Stimulated activated CD8-positive, alpha-beta memory T cell treated with anti-CD3 and anti-CD28 coated beads, Interleukin-15, amount 100 ng/mL, for 48 hours (primary cell): ENCODE results near the gene LINC00305.

ENCODE experiments used
- DNase-seq, 2 donors: peaks; one replicate each; pipeline ENCODE4 v3.0.0-alpha.2; 2020; ENCODE audit warnings: low read depth in 2 of 2

LINC00305 gene

GRCh38 chr18:64115881-64116280 is 33.0 kb downstream of the LINC00305 start:
- DNase-seq = no peak

GRCh38 chr18:64111950-64112349 is 36.9 kb downstream of the LINC00305 start:
- no peak for DNase-seq

GRCh38 chr18:64110692-64111480 is 38.0 kb downstream of the LINC00305 start:
- DNase-seq = no peak

- DNase-seq = no peak
Measured at GRCh38 chr18:64103986-64104385, 44.9 kb downstream of the LINC00305 start.

- DNase-seq = no peak
Measured at GRCh38 chr18:64100116-64100922, 48.6 kb downstream of the LINC00305 start.

GRCh38 chr18:64099244-64099643 is 49.6 kb downstream of the LINC00305 start:
- no peak for DNase-seq

GRCh38 chr18:64097497-64097896 is 51.4 kb downstream of the LINC00305 start:
- no peak for DNase-seq

GRCh38 chr18:64095056-64095455 is 53.8 kb downstream of the LINC00305 start:
- DNase-seq = no peak

- DNase-seq = no peak
Measured at GRCh38 chr18:64094210-64094609, 54.7 kb downstream of the LINC00305 start.

GRCh38 chr18:64091526-64091925 is 57.4 kb downstream of the LINC00305 start:
- no peak for DNase-seq

- DNase-seq = no peak
Measured at GRCh38 chr18:64090876-64091275, 58.0 kb downstream of the LINC00305 start.

- no peak for DNase-seq
Measured at GRCh38 chr18:64083916-64084315, 65.0 kb downstream of the LINC00305 start.

GRCh38 chr18:64082513-64082912 is 66.4 kb downstream of the LINC00305 start:
- DNase-seq = no peak

- no peak for DNase-seq
Measured at GRCh38 chr18:64082054-64082453, 66.8 kb downstream of the LINC00305 start.

- DNase-seq = no peak
Measured at GRCh38 chr18:64073971-64074370, 74.9 kb downstream of the LINC00305 start.

- no peak for DNase-seq
Measured at GRCh38 chr18:64055019-64055418, 93.9 kb downstream of the LINC00305 start.

GRCh38 chr18:64053246-64053645 is 95.6 kb downstream of the LINC00305 start:
- no peak for DNase-seq

GRCh38 chr18:64052772-64053171 is 96.1 kb downstream of the LINC00305 start:
- no peak for DNase-seq

- no peak for DNase-seq
Measured at GRCh38 chr18:64044616-64045015, 104.3 kb downstream of the LINC00305 start.

GRCh38 chr18:64042728-64043358 is 106.0 kb downstream of the LINC00305 start:
- DNase-seq = no peak

GRCh38 chr18:64037812-64038414 is 111.0 kb downstream of the LINC00305 start:
- DNase-seq = no peak

GRCh38 chr18:64032312-64032711 is 116.6 kb downstream of the LINC00305 start:
- no peak for DNase-seq
